ENCODE results near the gene AKAP6.
A peak's percentile ranks its signal among the peaks of the same experiment; 100 is the strongest.
"Not testable (repeated sequence)": the region's sequence is repeated elsewhere in the genome, so short reads cannot be mapped to it uniquely, and the experiment has no call there.

The AKAP6 gene

GRCh38 chr14:32458720-32459119 is 129.6 kb downstream of the AKAP6 start:
- H3K4me3 ChIP-seq (ENCODE audit: low read depth, low read length): no peak overlapping the region
- no peak for DNase-seq (ENCODE audit: low read depth)
- TF ChIP-seq CTCF (IDR thresholded peaks at IDR 0.05; ENCODE audit: insufficient read depth, low read depth, low read length, missing control alignments): no peak

GRCh38 chr14:32460267-32460666 is 131.2 kb downstream of the AKAP6 start:
- TF ChIP-seq CTCF (IDR thresholded peaks at IDR 0.05; ENCODE audit: insufficient read depth, low read depth, low read length, missing control alignments): no peak
- no peak for DNase-seq (ENCODE audit: low read depth)
- no peak overlapping the region for H3K4me3 ChIP-seq (ENCODE audit: low read depth, low read length)

GRCh38 chr14:32462553-32462952 is 133.5 kb downstream of the AKAP6 start:
- H3K4me3 ChIP-seq (ENCODE audit: low read depth, low read length); DNase-seq (ENCODE audit: low read depth): not testable (repeated sequence)

DNA sequence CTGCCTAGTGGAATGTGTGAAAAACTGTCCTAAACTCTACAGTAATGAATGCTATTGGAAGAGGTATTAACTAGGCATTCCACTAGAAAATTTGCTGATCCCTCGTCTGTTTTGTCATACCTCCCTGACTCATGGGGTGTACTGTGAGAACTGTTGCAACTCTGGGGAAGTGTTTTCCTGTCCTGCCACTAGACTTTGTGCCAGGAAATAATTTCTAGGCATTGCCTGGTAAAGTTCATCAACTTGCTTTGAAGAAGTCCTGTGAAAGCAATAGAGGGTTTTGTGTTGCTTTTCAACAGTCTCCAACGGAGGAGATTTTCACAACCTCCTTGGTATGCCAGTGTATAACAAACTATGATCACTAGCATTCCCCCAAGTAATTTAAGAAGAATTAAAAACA is 139.9 kb downstream of the AKAP6 start:
- DNase-seq (ENCODE audit: low read depth): no peak
- H3K4me3 ChIP-seq (ENCODE audit: low read depth, low read length): no peak overlapping the region
- TF ChIP-seq CTCF (IDR thresholded peaks at IDR 0.05; ENCODE audit: insufficient read depth, low read depth, low read length, missing control alignments): no peak

- H3K4me3 ChIP-seq (ENCODE audit: low read depth, low read length): no peak overlapping the region
- peak; percentile 34 for DNase-seq (ENCODE audit: low read depth)
- TF ChIP-seq CTCF (IDR thresholded peaks at IDR 0.05; ENCODE audit: insufficient read depth, low read depth, low read length, missing control alignments): peak; percentile 34
Observed at GRCh38 chr14:32469388-32470160, 140.5 kb downstream of the AKAP6 start.

DNA sequence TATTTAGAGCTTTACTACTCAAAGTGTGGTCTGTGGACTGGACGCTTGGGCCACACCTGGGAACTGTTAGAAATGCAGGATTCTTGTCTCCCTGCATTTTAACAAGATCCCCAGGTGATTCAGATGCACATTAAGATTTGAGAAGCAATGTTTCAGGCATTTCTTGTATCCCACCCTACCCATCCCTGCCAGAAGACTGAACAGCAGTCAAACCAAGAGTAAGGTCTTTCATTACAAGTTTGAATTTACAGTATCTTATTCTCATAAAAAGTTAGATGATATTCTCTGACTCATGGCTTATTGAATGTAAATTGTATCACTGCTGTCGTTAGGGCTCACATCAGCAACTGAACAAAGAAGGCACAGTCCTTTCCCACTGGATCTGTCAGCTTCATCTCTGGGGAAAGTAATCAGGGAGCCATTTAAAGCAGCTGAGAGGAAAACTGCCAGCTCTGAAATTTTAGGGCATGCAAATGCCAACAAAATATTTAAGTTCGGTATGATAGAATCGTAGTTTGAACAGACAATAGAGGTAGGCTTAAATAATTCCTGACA is 141.1 kb downstream of the AKAP6 start:
- DNase-seq (ENCODE audit: low read depth): no peak
- TF ChIP-seq CTCF (IDR thresholded peaks at IDR 0.05; ENCODE audit: insufficient read depth, low read depth, low read length, missing control alignments): no peak
- no peak overlapping the region for H3K4me3 ChIP-seq (ENCODE audit: low read depth, low read length)

- no peak overlapping the region for H3K4me3 ChIP-seq (ENCODE audit: low read depth, low read length)
- TF ChIP-seq CTCF (IDR thresholded peaks at IDR 0.05; ENCODE audit: insufficient read depth, low read depth, low read length, missing control alignments): no peak
- no peak for DNase-seq (ENCODE audit: low read depth)
Observed at GRCh38 chr14:32471181-32471580, 142.1 kb downstream of the AKAP6 start.

All from GM12865 (cell line).